GM13977 (cell line): ENCODE measurements around the gene LMCD1.

Source experiments
- DNase-seq: peaks from one replicate; pipeline ENCODE4 v3.0.0; 2012; ENCODE audit warnings: low spot score
- CTCF ChIP-seq: IDR thresholded peaks from 2 replicates; pipeline ENCODE4 v1.5.1; 2012; ENCODE audit warnings: mild to moderate bottlenecking, control low read depth; ENCODE audit not compliant: insufficient read depth; ENCODE audit errors: extremely low read depth, missing control alignments
- in situ Hi-C: fragments of 300-500 bp; cut with MboI; formaldehyde crosslinking; loops from one replicate; pipeline ENCODE4 v1.12.0; 2022; ENCODE audit warnings: low sequenced_read_pairs, low pct_unique_long_range_greater_than_20kb, mixed read lengths, inconsistent platforms; ENCODE audit not compliant: unreplicated experiment

LMCD1 gene

GRCh38 chr3:8604988-8605387 is 103.4 kb downstream of the LMCD1 start:
- TF ChIP-seq CTCF: no peak
- in situ Hi-C loops: no loop called here
- no peak for DNase-seq

DNA sequence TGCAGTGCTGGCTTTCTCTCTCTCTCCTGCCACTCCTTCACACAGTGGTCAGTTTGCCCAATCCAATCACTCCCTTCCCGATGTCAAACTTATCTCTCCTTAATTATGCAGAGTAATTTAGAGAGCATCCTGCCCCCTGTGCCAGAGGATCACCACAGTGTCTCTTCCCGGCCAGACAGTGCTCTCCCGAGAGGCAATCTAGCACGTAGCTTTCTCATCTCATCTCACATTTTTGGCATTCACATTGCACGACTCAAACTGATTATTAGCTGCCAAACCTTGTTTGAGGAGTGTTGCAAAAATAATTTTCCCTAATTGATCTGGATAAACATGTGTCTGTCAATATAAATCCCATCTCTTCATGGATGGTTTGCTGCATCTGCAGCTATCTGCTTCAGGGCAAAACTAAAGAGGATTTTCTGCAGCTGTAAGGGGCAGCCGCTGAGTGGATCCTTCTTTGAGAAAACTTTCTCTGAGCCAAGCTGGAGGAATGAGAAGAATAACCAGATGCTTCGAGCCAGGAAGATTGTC is 105.1 kb downstream of the LMCD1 start:
- no peak for DNase-seq
- in situ Hi-C loops: no loop called here
- TF ChIP-seq CTCF: no peak

- peak; percentile 23 for TF ChIP-seq CTCF
- in situ Hi-C loops: no loop called here
- no peak for DNase-seq
Observed at GRCh38 chr3:8607234-8608040, 105.8 kb downstream of the LMCD1 start.

GRCh38 chr3:8608041-8608790 is 106.6 kb downstream of the LMCD1 start:
- no peak for TF ChIP-seq CTCF
- in situ Hi-C loops: no loop called here
- DNase-seq: no peak

- no peak for DNase-seq
- in situ Hi-C loops: no loop called here
- TF ChIP-seq CTCF: no peak
Observed at GRCh38 chr3:8608791-8609467, 107.3 kb downstream of the LMCD1 start.

DNA sequence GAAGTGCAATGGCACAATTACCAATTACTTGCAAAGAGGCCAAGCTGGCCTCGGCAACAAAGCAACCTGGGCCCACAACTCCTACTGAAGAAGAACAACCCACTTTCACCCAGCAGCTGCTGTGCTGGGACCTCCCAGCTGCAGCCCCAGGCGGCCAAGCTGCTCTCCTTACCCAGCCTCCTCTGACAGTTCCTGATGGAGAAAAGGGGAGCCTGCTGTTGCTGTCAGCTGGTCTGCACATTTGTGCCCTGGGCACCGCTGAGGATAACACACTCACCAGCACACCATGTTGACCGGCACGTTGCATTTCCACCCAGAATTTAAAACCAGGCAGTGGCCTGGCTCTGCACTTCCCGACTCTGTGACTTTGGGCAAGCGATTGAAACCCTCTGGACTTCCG is 109.3 kb downstream of the LMCD1 start:
- no peak for TF ChIP-seq CTCF

More for the DNA sequence above, 109.3 kb downstream of the LMCD1 start:
- no peak for DNase-seq
- in situ Hi-C loops: no loop called here
